Right ventricle myocardium superior (tissue), 1 donor: Measurements from ENCODE around the gene POLR2B. TPM values are rescaled to one million over a fixed set of nuclear protein-coding genes. Genes with fewer than 3 reads are reported as not detected.
"Not testable (repeated sequence)": the region's sequence is repeated elsewhere in the genome, so short reads cannot be mapped to it uniquely, and the experiment has no call there.

Experiments used
- ATAC-seq: fragments of 200-7000 bp; cut with Tn5 transposase; one replicate; pipeline ENCODE4 v1.9.1; 2020; ENCODE audit warnings: mild to moderate bottlenecking; ENCODE audit not compliant: poor library complexity
- DNase-seq: peaks from one replicate; pipeline ENCODE4 v3.0.0-alpha.2; 2020
- intact Hi-C: fragments of 100-400 bp; cut with DNase I; formaldehyde crosslinking; loops from one replicate; pipeline ENCODE4 v1.11.2; 2022
- long read RNA-seq: library from polyadenylated mRNA; unstranded; transcript quantifications from one replicate; pipeline ENCODE4 v2.0.0, GENCODE V29; 2021
- total RNA-seq: library from RNA; stranded (reverse); fragmentation: NEBNext Ultra II Directional; extraction: Animal tissue kit (Norgen Biotek cat#: 25700); gene quantifications from one replicate; pipeline ENCODE4 v1.2.1, GENCODE V29; 2021
- donor health status: DM: no; HTN: yes; CAD: no; lungs with severe emphysema.

Gene POLR2B
- total RNA-seq = 71.6 TPM
- long read RNA-seq, full-length matches to known transcripts = 101 of 119 reads
- long read RNA-seq, partial matches to known transcripts = 6 of 119 reads
- long read RNA-seq, other reads (novel, unspliced or antisense) = 12 of 119 reads

DNA sequence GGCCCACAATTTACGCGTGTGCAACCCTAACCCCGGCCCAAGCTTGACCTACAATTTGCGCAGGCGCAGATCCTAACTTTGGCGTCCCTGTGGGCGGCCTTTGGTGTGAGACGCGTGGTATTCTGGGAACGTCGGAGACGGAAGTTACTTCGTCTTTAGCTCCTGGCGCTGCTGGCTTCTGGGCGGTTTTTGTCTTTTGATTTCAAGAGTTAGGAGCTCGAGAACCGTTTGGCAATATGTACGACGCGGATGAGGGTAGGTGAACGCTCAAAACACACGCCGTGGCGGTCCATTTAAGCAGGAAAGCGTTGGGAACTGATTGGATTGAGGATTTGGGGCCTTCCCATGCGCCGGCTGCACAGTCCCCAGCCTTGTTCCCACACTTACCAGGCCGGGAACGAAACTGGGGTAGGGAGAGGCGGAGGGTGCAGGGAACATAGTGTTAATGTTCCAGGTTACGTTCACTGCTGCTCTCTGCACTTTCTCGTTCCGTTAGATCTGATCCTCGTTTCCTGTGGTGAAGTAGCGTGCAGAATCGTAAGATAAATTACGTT lies at the start of gene POLR2B:
Gene POLR2B, plus strand, starts transcription at position 147 of the 554 bp plus-strand sequence. Its CDS starts 90 bp downstream, at position 237.
- ATAC-seq = peak; percentile 94
- intact Hi-C loops = no loop called here

DNA sequence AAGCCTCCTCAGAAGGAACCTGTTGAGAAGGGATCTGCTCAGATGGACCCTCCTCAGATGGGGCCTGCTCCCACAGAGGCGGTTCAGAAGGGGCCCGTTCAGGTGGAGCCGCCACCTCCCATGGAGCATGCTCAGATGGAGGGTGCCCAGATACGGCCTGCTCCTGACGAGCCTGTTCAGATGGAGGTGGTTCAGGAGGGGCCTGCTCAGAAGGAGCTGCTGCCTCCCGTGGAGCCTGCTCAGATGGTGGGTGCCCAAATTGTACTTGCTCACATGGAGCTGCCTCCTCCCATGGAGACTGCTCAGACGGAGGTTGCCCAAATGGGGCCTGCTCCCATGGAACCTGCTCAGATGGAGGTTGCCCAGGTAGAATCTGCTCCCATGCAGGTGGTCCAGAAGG lies 48.1 kb upstream of the POLR2B start:
- no peak for ATAC-seq
- intact Hi-C loops = no loop called here
- DNase-seq = no peak

More for the DNA sequence above, at the start of gene POLR2B:
- peak; percentile 97 for DNase-seq

DNA sequence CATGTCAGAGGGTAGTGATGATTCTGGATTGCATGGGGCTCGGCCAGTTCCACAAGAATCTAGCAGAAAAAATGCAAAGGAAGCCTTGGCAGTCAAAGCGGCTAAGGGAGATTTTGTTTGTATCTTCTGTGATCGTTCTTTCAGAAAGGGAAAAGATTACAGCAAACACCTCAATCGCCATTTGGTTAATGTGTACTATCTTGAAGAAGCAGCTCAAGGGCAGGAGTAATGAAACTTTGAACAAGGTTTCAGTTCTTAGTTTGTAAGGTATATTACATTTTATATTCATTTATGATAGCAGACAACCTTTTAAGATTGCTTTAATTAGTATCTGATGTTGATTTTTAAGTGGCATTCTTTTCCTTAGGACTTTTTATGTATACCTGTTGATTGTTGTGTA lies 46.8 kb upstream of the POLR2B start:
- DNase-seq (no peak), ATAC-seq (no peak)

GRCh38 chr4:56937262-56937661 lies 41.4 kb upstream of the POLR2B start:
- ATAC-seq (no peak), DNase-seq (no peak)
- intact Hi-C loops = no loop called here

More for the DNA sequence above, 46.8 kb upstream of the POLR2B start:
- intact Hi-C loops = no loop called here

DNA sequence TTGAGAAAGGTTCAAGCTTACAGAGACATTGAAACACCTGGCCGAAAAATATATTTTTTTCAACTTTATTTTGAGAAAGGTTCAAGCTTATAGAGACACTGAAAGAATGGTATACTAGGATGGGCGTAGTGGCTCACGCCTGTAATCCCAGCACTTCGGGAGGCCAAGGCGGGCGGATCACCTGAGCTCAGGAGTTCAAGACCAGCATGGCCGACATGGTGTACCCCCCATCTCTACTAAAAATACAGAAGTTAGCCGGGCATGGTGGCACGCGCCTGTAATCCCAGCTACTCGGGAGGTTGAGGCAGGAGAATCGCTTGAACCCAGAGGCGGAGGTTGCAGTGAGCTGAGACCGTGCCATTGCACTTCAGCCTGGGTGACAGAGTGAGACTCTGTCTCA lies 38.9 kb upstream of the POLR2B start:
- ATAC-seq, DNase-seq, intact Hi-C loops: not testable (repeated sequence)

- ATAC-seq (no peak), DNase-seq (no peak)
- intact Hi-C loops = no loop called here
These were observed 38.3 kb upstream of the POLR2B start for GRCh38 chr4:56940403-56940802.

- no peak for DNase-seq
- intact Hi-C loops = no loop called here
- no peak for ATAC-seq
These were observed 37.7 kb upstream of the POLR2B start for GRCh38 chr4:56940971-56941370.

DNA sequence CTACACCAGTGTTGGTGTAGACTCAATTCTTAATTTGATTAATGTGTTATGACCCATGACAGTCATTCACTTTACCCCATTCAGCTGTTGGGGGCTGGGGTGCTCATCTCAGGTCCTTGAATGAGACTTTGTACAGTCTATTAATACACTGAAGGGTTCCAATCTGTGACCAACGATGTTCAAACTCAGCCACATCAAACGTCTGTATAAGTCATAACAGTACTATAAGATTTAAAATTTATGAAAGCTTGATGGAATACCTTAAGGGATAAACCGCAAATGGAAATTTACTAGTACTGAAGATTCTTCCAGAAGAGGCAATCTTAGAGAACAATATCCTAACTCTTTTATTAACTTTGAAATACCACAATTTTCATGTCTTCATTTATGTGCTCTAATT lies 37.3 kb upstream of the POLR2B start:
- ATAC-seq (no peak), DNase-seq (no peak)
- intact Hi-C loops = no loop called here

DNA sequence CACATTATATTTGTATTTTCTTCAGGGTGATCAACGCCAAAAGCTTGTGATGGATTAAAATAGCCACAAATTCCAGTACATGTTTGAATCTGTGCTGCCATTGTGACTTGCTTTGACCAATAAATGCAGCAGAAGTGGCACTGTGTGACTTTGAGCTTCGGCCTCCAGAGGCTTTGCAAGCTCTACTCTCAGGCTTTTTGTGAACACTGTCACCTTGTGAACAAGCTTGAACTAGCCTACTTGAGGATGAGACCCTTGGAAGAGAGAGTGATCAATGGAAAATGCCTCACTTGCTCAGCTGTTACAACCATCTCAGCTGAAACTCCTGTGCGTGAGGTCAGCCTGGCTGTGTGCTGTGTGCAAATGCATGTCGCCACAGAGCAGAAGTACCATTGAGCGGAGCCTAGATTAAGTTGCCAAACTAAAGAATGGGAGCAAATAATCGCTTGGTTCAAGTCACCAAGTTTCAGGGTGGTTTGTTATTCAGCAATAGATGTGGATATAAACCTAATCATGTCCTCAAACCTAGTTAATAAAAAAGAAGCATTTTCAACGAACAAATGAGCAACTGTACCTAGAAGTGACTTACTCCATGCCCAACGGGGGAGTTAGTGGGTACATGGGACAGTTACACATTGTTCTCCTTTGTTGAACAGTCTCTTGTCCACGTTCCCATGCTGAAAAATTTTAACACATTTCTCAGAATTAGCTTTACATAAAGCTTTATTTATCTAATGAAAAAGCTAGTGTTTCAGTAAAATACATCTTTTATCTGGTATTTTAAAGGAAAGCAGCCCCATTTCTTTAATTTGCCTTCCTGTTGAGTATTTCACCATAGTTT lies 24.8 kb upstream of the POLR2B start:
- no peak for ATAC-seq
- intact Hi-C loops = no loop called here
- no peak for DNase-seq

DNA sequence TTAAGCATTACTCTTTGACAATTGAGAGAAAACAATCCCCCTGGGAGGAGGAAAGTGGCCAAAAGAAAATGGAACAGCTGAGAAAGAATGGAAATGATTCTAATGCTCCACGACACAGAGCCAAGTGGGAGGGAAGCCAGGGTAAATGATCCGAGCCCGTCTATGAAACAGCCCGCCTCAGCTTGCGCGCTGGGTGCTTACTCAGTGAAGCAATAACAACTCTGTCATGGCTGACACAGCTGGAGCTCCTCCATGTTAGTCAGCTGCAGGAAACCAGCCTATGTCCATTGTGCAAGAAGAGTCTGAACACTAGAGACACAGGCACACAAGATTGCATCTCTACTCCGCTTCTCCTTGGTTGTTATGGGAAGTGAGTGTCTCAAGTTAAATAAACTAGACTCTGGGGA lies 20.6 kb upstream of the POLR2B start:
- peak; percentile 87 for DNase-seq
- intact Hi-C loops = no loop called here
- peak; percentile 96 for ATAC-seq

GRCh38 chr4:56959100-56959499 lies 19.6 kb upstream of the POLR2B start:
- ATAC-seq = no peak
- DNase-seq = no peak
- intact Hi-C loops = no loop called here

DNA sequence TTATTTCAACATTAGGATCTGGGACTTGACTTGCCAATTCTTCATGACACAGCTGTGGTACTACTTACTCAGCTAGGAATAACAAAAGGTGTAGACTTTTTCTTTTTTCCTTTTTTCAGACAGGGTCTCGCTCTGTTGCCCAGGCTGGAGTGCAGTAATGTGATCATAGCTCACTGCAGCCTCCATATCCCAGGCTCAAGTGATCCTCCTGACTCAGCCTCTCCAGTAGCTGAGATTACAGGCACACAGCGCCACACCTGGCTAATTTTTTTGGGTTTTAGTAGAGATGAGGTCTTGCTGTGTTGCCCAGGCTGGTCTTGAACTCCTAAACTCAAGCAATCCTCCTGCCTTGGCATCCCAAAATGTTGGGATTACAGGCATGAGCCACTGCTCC lies 17.6 kb upstream of the POLR2B start:
- ATAC-seq (no peak), DNase-seq (no peak)
- intact Hi-C loops = no loop called here

GRCh38 chr4:56971383-56971782 lies 7.3 kb upstream of the POLR2B start:
- intact Hi-C loops = no loop called here
- no peak for DNase-seq
- ATAC-seq = no peak

DNA sequence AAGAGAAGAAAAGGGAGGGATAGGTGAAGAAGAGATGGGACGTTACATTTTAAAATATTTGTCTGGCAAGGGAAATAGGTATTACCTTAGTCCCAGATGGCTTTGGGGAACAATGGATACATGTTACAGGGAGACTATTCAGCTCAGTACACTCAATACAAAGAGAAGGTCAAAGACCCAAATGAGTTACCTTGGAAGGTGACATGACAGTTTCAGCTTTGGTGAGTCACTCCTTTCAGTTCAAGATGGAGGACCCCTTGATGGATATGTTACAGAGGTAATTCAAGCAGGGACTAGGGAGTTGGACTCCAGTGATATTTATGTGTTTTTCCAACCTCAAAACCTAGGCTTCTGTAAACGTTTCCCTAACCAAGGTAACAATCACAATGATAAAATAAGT lies 6.3 kb upstream of the POLR2B start:
- no peak for ATAC-seq
- intact Hi-C loops = no loop called here
- no peak for DNase-seq

- intact Hi-C loops = no loop called here
- DNase-seq = no peak
- ATAC-seq = no peak
These were observed 5.9 kb upstream of the POLR2B start for GRCh38 chr4:56972809-56973208.

GRCh38 chr4:56973336-56973735 lies 5.4 kb upstream of the POLR2B start:
- DNase-seq (no peak), ATAC-seq (no peak)
- intact Hi-C loops = no loop called here

DNA sequence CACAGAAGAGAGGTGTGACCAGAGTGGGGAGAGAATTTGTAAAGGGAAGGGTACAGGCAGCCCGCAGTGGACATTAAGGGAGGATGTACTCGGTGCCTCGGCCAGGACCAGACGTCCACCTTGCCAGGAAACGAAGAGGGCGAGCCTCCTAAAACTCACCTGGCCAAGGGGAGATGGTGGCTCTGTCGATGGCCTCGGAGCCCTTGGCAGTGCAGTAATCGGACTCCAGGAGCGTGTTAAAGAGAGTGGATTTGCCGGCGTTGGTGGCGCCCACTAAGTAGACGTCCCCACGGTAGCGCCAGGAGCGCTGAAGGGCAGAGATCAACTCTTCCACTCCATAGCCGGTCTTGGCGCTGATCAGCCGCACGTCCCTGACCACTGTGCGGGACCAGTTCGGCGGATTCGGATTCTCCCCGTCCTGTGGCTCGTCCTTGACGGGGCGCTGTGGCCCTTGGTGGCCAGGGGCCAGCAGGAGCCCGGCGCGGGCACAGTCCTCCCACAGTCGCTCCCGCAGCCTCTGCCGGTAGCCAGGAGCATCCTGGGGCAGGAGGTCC lies 2.3 kb upstream of the POLR2B start:
- DNase-seq = peak; percentile 43
- no peak for ATAC-seq
- intact Hi-C loops = no loop called here

DNA sequence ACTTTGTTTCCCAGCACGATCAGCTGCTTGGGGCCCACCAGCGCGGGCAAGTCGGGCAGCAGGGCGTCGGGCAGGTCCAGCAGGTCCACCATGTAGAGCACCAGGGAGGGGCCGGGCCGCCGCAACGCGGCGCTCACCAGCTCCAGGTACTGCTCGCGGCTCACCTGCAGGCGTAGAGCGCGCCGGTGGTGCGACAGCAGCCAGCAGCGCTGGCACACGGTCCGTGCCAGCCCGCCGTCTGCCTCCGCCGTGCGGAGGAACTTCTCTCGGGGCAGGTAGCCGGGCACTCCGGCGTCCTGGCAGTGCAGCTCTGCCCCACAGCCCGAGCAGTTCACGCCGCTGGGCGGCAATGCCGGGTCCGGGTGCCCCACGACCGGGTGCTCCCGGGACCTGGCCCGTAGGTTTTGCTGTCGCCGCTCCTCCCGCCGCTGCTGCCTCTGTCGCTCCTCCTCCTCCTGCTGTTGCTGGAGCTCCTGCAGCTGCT lies 1.8 kb upstream of the POLR2B start:
- ATAC-seq (peak; percentile 27), DNase-seq (peak; percentile 64)
- intact Hi-C loops = no loop called here

DNA sequence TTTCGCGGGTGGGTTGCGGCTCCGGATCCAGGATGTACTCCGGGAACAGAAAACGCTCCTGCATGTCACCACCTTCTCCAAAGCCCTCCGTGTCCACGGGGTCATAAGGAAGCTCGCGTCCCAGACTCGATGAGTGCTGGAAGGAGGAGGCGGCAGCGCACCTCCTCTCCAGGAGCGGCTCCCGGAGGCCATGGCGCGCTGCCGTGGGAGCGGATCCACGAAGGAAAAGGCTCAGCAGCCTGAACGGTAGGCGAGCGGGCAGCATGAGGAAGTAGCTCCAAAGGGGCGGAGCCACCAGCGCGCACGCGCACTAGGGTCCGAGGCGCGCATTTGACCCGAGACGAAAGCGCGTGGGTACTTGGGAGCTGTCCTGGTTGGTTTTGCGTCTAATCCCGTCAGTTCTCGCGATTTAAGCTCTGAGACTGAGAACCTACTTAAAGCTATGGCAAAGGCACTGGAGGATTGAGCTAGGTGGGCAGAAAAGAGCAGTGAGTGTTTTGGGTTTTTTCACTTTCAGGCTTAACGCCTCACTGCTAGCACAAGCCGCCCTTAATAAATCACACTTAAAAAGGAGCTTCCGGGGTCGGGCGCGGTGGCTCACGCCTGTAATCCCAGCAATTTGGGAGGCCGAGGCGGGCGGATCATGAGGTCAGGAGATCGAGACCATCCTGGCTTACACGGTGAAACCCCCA lies 1.2 kb upstream of the POLR2B start, which contains the start of gene NOA1:
Gene NOA1, minus strand, starts transcription at position 286 of the 692 bp plus-strand sequence. Its CDS starts 21 bp downstream, at position 265.
- peak; percentile 99 for DNase-seq
- intact Hi-C loops = no loop called here
- peak; percentile 93 for ATAC-seq
